Testis (tissue), 3 donors: ENCODE data around the gene WDR20. TPM values are rescaled to one million over a fixed set of nuclear protein-coding genes. Genes with fewer than 3 reads are reported as not detected.
"Not testable (repeated sequence)": the region's sequence is repeated elsewhere in the genome, so short reads cannot be mapped to it uniquely, and the experiment has no call there.

Experiments
- DNase-seq: peaks from one replicate; pipeline ENCODE4 v3.0.0-alpha.2; 2019
- H3K27ac ChIP-seq, 2 donors: fragments of 200-600 bp; sonication (generic); one replicate each; pipeline ENCODE4 v1.5.1; 2019
- H3K27me3 ChIP-seq: fragments of 200-600 bp; sonication (generic); one replicate; pipeline ENCODE4 v1.5.1; 2019
- H3K36me3 ChIP-seq: fragments of 200-600 bp; sonication (generic); one replicate; pipeline ENCODE4 v1.5.1; 2017; ENCODE audit warnings: low read depth; ENCODE audit errors: missing control alignments
- H3K4me1 ChIP-seq: fragments of 200-600 bp; sonication (generic); one replicate; pipeline ENCODE4 v1.5.1; 2019
- H3K4me3 ChIP-seq, 2 donors: fragments of 200-600 bp; sonication (generic); one replicate each; pipeline ENCODE4 v1.5.1; 2017 to 2019
- H3K9me3 ChIP-seq: fragments of 200-600 bp; sonication (generic); one replicate; pipeline ENCODE4 v1.5.1; 2017
- POLR2A ChIP-seq: fragments of 450-650 bp; IDR thresholded peaks from one replicate; pipeline ENCODE4 v1.6.1; 2017; ENCODE audit warnings: antibody characterized with exemption, mild to moderate bottlenecking, moderate library complexity
- WGBS, 2 donors: methylation state at CpG; one replicate each; pipeline ENCODE4 v1.1.5; 2018; 5-methylcytosine and 5-hydroxymethylcytosine counted together
- intact Hi-C: fragments of 100-400 bp; cut with DNase I; formaldehyde crosslinking; loops from one replicate; pipeline ENCODE4 v1.15.1; 2023; ENCODE audit warnings: low total_unique reads
- polyA plus RNA-seq: library from polyadenylated mRNA; stranded (reverse); fragments of 350-450 nt; fragmentation: Illumina TruSeq; extraction: RNeasy Lipid Tissue Mini Kit (QIAGEN cat#74804); gene quantifications from one replicate; pipeline ENCODE4 v1.2.3, GENCODE V29; 2014; ENCODE audit warnings: low read depth, low replicate concordance; ENCODE audit not compliant: insufficient read depth
- total RNA-seq, 2 donors: library from RNA; depleted of rRNA; stranded (reverse); fragments of >200 nt; gene quantifications; one replicate each; pipeline ENCODE4 v1.2.3, GENCODE V29; 2016
- TF ChIP-seq, protein P1 (sequence below), 3 experiments: fragments of 450-650 bp in 2 of 3; fragments of 200-600 bp in 1 of 3; sonication (generic) in 1 of 3; IDR thresholded peaks; one replicate each; pipeline ENCODE4 v1.5.1; 2016 to 2019; ENCODE audit warnings: antibody characterized with exemption in 3 of 3, mild to moderate bottlenecking in 2 of 3, moderate library complexity in 1 of 3

WDR20 gene
- total and polyA plus RNA-seq, 3 donors from 2014 or later: 46.5 to 69.2 (median 56.4) TPM

DNA sequence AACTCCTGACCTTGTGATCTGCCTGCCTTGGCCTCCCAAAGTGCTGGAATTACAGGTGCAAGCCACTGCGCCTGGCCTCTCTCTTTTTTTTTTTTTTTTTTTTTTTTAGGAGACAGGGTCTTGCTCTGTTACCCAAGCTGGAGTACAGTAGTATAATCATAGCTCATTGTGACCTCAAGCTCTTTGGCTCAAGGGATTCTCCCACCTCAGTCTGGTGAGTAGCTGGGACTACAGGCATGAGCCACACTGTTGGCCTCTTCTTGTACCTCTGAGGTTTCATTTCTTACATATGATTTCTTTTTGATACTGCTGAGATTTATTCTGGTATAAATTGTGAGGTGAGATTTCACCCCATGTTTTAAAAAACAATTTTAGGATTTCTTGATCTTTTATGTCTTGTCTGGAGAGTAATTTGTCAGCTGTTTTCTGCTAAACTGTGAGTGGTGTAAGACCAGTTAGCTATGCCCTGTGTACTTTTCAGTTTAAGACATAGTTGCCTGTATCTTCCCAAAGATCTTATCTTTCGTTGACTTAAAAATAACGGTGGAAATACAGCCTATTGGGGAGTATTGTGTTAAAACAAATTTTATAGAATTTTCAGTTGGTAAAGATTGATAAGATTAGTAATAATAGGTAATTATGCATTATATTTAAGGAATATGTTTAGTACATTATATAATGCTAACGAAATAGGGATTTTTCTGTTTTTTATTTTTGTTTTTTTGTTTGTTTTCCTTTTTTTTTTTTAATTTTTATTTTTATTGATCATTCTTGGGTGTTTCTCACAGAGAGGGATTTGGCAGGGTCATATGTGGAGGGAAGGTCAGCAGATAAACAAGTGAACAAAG, 31.7 kb downstream of the WDR20 start:
- no peaks in the 10 kb centered on the region for H3K4me1 ChIP-seq
- WGBS, 2 donors: 60 to 75% methylated on average over 4 of the region's 4 CpGs
- H3K27ac ChIP-seq: no peak overlapping the region
- no peak for DNase-seq
- no peaks in the 10 kb centered on the region for H3K9me3 ChIP-seq
- no peaks in the 10 kb centered on the region for H3K36me3 ChIP-seq
- intact Hi-C loops: no loop called here
- TF ChIP-seq, protein P1, sequence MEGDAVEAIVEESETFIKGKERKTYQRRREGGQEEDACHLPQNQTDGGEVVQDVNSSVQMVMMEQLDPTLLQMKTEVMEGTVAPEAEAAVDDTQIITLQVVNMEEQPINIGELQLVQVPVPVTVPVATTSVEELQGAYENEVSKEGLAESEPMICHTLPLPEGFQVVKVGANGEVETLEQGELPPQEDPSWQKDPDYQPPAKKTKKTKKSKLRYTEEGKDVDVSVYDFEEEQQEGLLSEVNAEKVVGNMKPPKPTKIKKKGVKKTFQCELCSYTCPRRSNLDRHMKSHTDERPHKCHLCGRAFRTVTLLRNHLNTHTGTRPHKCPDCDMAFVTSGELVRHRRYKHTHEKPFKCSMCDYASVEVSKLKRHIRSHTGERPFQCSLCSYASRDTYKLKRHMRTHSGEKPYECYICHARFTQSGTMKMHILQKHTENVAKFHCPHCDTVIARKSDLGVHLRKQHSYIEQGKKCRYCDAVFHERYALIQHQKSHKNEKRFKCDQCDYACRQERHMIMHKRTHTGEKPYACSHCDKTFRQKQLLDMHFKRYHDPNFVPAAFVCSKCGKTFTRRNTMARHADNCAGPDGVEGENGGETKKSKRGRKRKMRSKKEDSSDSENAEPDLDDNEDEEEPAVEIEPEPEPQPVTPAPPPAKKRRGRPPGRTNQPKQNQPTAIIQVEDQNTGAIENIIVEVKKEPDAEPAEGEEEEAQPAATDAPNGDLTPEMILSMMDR (IDR thresholded peaks at IDR 0.05): no peak
- TF ChIP-seq POLR2A: no peak
- no peaks in the 10 kb centered on the region for H3K27me3 ChIP-seq
- no peak overlapping the region for H3K4me3 ChIP-seq

DNA sequence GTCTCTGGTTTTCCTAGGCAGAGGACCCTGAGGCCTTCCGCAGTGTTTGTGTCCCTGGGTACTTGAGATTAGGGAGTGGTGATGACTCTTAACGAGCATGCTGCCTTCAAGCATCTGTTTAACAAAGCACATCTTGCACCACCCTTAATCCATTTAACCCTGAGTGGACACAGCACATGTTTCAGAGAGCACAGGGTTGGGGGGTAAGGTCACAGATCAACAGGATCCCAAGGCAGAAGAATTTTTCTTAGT, 32.2 kb downstream of the WDR20 start:
- DNase-seq, H3K27ac ChIP-seq, H3K4me3 ChIP-seq, intact Hi-C loops, H3K27me3 ChIP-seq, H3K36me3 ChIP-seq, H3K9me3 ChIP-seq, H3K4me1 ChIP-seq: not testable (repeated sequence)
- 20 to 29% methylated on average over 1 of the region's 2 CpGs for WGBS, 2 donors

DNA sequence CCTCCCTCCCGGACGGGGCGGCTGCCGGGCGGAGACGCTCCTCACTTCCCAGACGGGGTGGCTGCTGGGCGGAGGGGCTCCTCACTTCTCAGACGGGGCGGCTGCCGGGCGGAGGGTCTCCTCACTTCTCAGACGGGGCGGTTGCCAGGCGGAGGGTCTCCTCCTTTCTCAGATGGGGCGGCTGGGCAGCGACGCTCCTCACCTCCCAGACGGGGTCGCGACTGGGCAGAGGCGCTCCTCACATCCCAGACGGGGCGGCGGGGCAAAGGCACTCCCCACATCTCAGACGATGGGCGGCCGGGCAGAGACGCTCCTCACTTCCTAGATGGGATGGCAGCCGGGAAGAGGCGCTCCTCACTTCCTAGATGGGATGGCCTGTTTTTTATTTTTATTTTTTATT, 33.0 kb downstream of the WDR20 start:
- intact Hi-C loops, H3K4me1 ChIP-seq, H3K4me3 ChIP-seq, DNase-seq, H3K9me3 ChIP-seq, H3K27me3 ChIP-seq, H3K36me3 ChIP-seq, H3K27ac ChIP-seq: not testable (repeated sequence)
- 96 to 98% methylated on average over 12 to 23 of the region's 31 CpGs for WGBS, 2 donors

DNA sequence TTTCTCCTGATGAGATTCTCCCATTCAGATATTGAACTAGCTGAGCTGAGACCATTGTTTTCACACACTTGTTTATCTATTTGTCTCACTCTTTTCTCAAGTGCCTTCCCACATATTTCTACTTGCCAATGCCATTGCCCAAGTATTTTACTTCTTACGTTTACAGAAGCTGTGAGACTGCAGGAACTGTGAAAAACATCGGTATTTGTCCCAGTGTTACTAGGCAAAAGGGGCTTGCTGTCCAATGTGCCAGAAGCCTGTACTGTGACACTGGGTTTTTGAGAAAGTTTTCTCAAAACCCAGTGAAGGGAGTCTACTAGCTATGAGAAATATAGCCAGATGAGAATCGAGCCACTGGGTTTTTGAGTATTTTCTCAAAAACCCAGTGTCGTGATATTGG, 37.5 kb downstream of the WDR20 start:
- Histone ChIP-seq H3K9me3 (no peaks in the 10 kb centered on the region), H3K27me3 (no peaks in the 10 kb centered on the region), H3K36me3 (no peaks in the 10 kb centered on the region), H3K4me3 (no peak overlapping the region), H3K27ac (peak overlapping the region; percentile 13 to 25), H3K4me1 (peaks cover 14% of the 10 kb centered on the region)
- TF ChIP-seq, protein P1 (IDR thresholded peaks at IDR 0.05): no peak
- intact Hi-C loops: no loop called here
- 67 to 80% methylated on average over 4 of the region's 4 CpGs for WGBS, 2 donors
- no peak for DNase-seq

DNA sequence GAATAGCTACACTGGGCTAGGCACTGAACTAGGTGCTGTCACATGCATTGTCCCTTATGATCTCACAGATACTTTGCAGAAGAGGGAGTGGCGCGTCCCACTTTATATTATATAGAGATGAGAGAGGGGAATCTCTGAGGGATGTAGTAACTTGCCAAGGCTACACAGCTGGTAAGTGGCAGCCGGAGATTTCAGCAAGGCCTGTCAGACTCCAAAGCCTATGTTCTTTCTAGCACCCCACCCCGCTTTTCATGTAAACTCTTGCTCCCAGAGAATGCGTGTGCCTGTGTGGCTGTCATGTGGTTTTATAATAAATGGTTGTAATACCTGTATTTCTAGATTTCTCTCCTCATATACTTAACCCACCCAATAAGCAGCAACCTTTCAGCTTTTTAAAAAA, 39.1 kb downstream of the WDR20 start:
- no peak overlapping the region for H3K27ac ChIP-seq
- no peak for DNase-seq
- H3K36me3 ChIP-seq: no peaks in the 10 kb centered on the region
- TF ChIP-seq, protein P1 (IDR thresholded peaks at IDR 0.05): no peak
- no peak for TF ChIP-seq POLR2A
- H3K4me1 ChIP-seq: peaks cover 14% of the 10 kb centered on the region
- intact Hi-C loops: no loop called here
- H3K27me3 ChIP-seq: no peaks in the 10 kb centered on the region
- H3K9me3 ChIP-seq: no peaks in the 10 kb centered on the region
- H3K4me3 ChIP-seq: no peak overlapping the region
- WGBS, 2 donors: 86 to 89% methylated on average over 5 of the region's 5 CpGs
